GM12878 (cell line): ENCODE data around the gene SPTBN1. TPM values are rescaled to one million over a fixed set of nuclear protein-coding genes. Genes with fewer than 3 reads are reported as not detected.

Source experiments
- ATAC-seq: fragments of 200-7000 bp; cut with Tn5 transposase; 3 replicates; pipeline ENCODE4 v1.9.1; 2020; ENCODE audit warnings: mild to moderate bottlenecking, moderate library complexity
- BruUV-seq: library from RNA; stranded (reverse); fragments of 400-500 nt; replicated peaks from 2 replicates; lab custom pipeline; 2021; lab: Mats Ljungman, UMichigan
- CTCF ChIA-PET: fragments of 300-600 bp; sonication (Branson Sonifier 250); formaldehyde crosslinking; extraction: SDS; loops from one replicate; lab custom pipeline; 2021; ENCODE audit warnings: inconsistent platforms; lab: Yijun Ruan, JAX
- POLR2A ChIA-PET: fragments of 350-600 bp; formaldehyde crosslinking; extraction: SDS; loops from one replicate; lab custom pipeline; 2021; ENCODE audit warnings: inconsistent platforms; lab: Charles Lee
- RAD21 ChIA-PET: fragments of 300-600 bp; sonication (Branson Sonifier 250); formaldehyde crosslinking; loops from one replicate; lab custom pipeline; 2023; ENCODE audit warnings: antibody characterized with exemption; ENCODE audit not compliant: unreplicated experiment; lab: Charles Lee
- SMC1A ChIA-PET: fragments of 300-600 bp; sonication (Branson Sonifier 250); formaldehyde crosslinking; loops from one replicate; lab custom pipeline; 2023; ENCODE audit not compliant: unreplicated experiment, uncharacterized antibody; lab: Charles Lee
- DNase-seq: peaks from one replicate; pipeline ENCODE4 v3.0.0-alpha.2; 2011; ENCODE audit warnings: low read depth, low spot score
- FAIRE-seq: peaks from 3 replicates; lab custom pipeline; 2011; peaks lifted over from hg19 to GRCh38; lab: Jason Lieb, UNC
- H2AFZ ChIP-seq: 2 replicates; pipeline ENCODE4 v1.6.0; 2011; ENCODE audit warnings: low read depth, low read length, control low read depth; ENCODE audit not compliant: control insufficient read depth
- H3K27ac ChIP-seq: 2 replicates; pipeline ENCODE4 v1.5.1; 2011; ENCODE audit warnings: control low read depth; ENCODE audit not compliant: control insufficient read depth, insufficient read depth
- H3K27me3 ChIP-seq, 2 experiments: replicated peaks in 1 of 2; 2 replicates each; pipeline versions ENCODE4 v1.6.0 to v1.6.1; 2011; ENCODE audit warnings: low read length in 1 of 2; ENCODE audit not compliant: control insufficient read depth in 2 of 2, insufficient read depth in 2 of 2
- H3K36me3 ChIP-seq, 2 experiments: 2 replicates each; pipeline ENCODE4 v1.5.1; 2011; ENCODE audit warnings: low read length in 1 of 2; ENCODE audit not compliant: control insufficient read depth in 2 of 2, insufficient read depth in 2 of 2
- H3K4me1 ChIP-seq: 2 replicates; pipeline ENCODE4 v1.6.1; 2011; ENCODE audit warnings: mild to moderate bottlenecking, low read length, moderate library complexity, mixed read lengths; ENCODE audit not compliant: control insufficient read depth, insufficient read depth
- H3K4me2 ChIP-seq: 2 replicates; pipeline ENCODE4 v1.6.0; 2011; ENCODE audit warnings: control low read depth; ENCODE audit not compliant: control insufficient read depth, insufficient read depth
- H3K4me3 ChIP-seq: fragments of 200-600 bp; sonication (generic); 2 replicates; pipeline ENCODE4 v1.5.1; 2016
- H3K79me2 ChIP-seq: 2 replicates; pipeline ENCODE4 v1.6.0; 2011; ENCODE audit warnings: low read length; ENCODE audit not compliant: control insufficient read depth, insufficient read depth
- H3K9ac ChIP-seq: 2 replicates; pipeline ENCODE4 v1.8.0; 2011; ENCODE audit warnings: low read length, control low read depth, mixed read lengths; ENCODE audit not compliant: control insufficient read depth, insufficient read depth
- H3K9me3 ChIP-seq: replicated peaks from 3 replicates; pipeline ENCODE4 v1.5.1; 2011; ENCODE audit warnings: mild to moderate bottlenecking, low read length; ENCODE audit not compliant: control insufficient read depth, insufficient read depth
- H4K20me1 ChIP-seq: 2 replicates; pipeline ENCODE4 v1.6.0; 2011; ENCODE audit not compliant: control insufficient read depth, insufficient read depth
- ETV6 ChIP-seq, 2 experiments: fragments of 450-650 bp in 1 of 2; IDR thresholded peaks in 1 of 2; conservative IDR thresholded peaks in 1 of 2; 2 replicates each; pipeline ENCODE4 v1.6.1; 2014; ENCODE audit warnings: antibody characterized with exemption in 1 of 2, borderline replicate concordance in 1 of 2, low read depth in 1 of 2, mild to moderate bottlenecking in 1 of 2, moderate library complexity in 1 of 2
- JUNB ChIP-seq: IDR thresholded peaks from 2 replicates; pipeline ENCODE4 v1.6.1; 2016; ENCODE audit warnings: antibody characterized with exemption, mild to moderate bottlenecking
- PAX5 ChIP-seq: IDR thresholded peaks from 2 replicates; pipeline ENCODE4 v1.6.1; 2011; ENCODE audit warnings: low read depth, low read length, borderline replicate concordance
- WGBS: methylation state at CpG from one replicate; pipeline ENCODE4 v1.1.6; 2016; ENCODE audit warnings: low lambda C conversion rate; ENCODE audit not compliant: insufficient replicate concordance, insufficient coverage; ENCODE audit errors: missing lambda C conversion rate; 5-methylcytosine and 5-hydroxymethylcytosine counted together
- in situ Hi-C: fragments of 300-500 bp; cut with MboI; formaldehyde crosslinking; loops from 9 replicates; pipeline ENCODE4 v1.14.3; 2018; ENCODE audit warnings: mixed read lengths
- intact Hi-C: fragments of 100-400 bp; cut with micrococcal nuclease; formaldehyde crosslinking; loops from one replicate; pipeline ENCODE4 v1.14.2; 2022; ENCODE audit not compliant: unreplicated experiment
- polyA plus RNA-seq, 11 experiments: library from polyadenylated mRNA; depleted of rRNA in 4 of 11; unstranded in 6 of 11; stranded (reverse) in 5 of 11; fragments of >200 nt; fragmentation: Nextera tagmentation in 4 of 11; fragmentation: Illumina TruSeq in 1 of 11; extraction: Ambion mirVana in 4 of 11; extraction: Trizol in 1 of 11; gene quantifications; 1 replicate in 1 of 11; 2 replicates in 10 of 11; pipeline versions ENCODE4 v1.2.1 to v1.2.3, GENCODE V29; 2011 to 2016; ENCODE audit warnings: inconsistent platforms in 2 of 11, missing spikeins in 2 of 11, low read depth in 1 of 11
- total RNA-seq, 4 experiments: library from RNA; depleted of rRNA in 3 of 4; stranded (reverse); fragments of >200 nt in 3 of 4; fragmentation: Illumina TruSeq in 1 of 4; extraction: Trizol in 1 of 4; gene quantifications; 2 replicates each; pipeline versions ENCODE4 v1.2.1 to v1.2.3, GENCODE V29; 2013 to 2021
- TF ChIP-seq, protein P1 (sequence below): IDR thresholded peaks from 2 replicates; pipeline ENCODE4 v1.6.1; 2011; ENCODE audit warnings: borderline replicate concordance, low read depth, mild to moderate bottlenecking, moderate library complexity, mixed read lengths, low read length; ENCODE audit not compliant: insufficient read depth; ENCODE audit errors: extremely low read length
- TF ChIP-seq, protein P2 (sequence below): fragments of 450-650 bp; IDR thresholded peaks from 2 replicates; pipeline ENCODE4 v1.6.1; 2014; ENCODE audit warnings: mild to moderate bottlenecking

SPTBN1 gene
- total and polyA plus RNA-seq, 10 of the 15 experiments (the other 5 are each of a cell fraction or from before 2014, with no cell fraction given): 20.6 to 154 (median 76.7) TPM

DNA sequence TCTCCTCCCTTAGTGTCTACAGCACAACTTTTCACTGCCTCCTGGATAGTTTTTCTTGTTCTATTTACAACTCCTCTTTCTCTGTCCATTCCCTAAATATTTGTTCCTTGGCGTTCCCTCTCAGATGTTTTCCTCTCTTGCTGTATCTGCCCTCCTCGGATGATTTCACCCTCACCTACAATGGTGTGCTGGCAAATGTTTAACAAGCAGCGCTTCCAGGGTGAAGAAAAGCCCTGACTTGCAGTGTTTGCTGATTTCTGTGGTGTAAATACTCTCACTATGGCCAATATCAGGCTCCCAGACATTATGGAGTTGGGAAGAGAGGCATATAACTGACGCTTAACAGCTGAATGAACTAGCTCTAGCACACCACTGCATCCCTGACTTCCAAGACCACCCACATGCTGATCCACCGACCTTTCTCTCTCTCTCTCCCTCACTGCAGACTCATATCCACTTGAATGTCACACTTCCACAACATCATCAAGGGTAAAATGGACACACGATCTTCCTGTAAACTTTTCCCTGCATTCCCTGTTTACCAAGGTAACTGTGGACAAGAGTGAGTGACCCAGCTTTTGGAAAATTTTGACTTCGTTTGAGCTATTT lies 31.5 kb upstream of the SPTBN1 start:
- BruUV-seq: no TSS peak
- Histone ChIP-seq H3K4me2 (no peak overlapping the region), H3K27ac (no peak overlapping the region), H3K9me3 (no peaks in the 10 kb centered on the region; the same call in 2 of the 3 replicates), H2AFZ (no peak overlapping the region), H3K4me3 (no peak overlapping the region), H4K20me1 (no peaks in the 10 kb centered on the region; the same call in 1 of the 2 replicates), H3K4me1 (no peaks in the 10 kb centered on the region), H3K79me2 (no peaks in the 10 kb centered on the region), H3K36me3 (no peaks in the 10 kb centered on the region), H3K9ac (no peak overlapping the region), H3K27me3 (no peaks in the 10 kb centered on the region)
- ChIA-PET SMC1A (interaction anchor here (0.9 to 1.2 kb wide), 2 partner anchors 10 to 12 kb away, joined by 3 read pairs; no protein-coding TSS in a partner anchor), POLR2A (interaction anchor here (0.5 kb wide), 1 partner anchor 605 kb away, joined by 3 read pairs; no protein-coding TSS in a partner anchor), CTCF (interaction anchor here (1.5 kb wide), 1 partner anchor 12 kb away, joined by 5 read pairs; no protein-coding TSS in a partner anchor), RAD21 (no interaction called here)
- intact Hi-C loops (no loop called here), in situ Hi-C loops (no loop called here)
- no peak for ATAC-seq
- no peak for FAIRE-seq
- WGBS: 27% methylated on average over 7 of the region's 7 CpGs
- TF ChIP-seq, protein P1, sequence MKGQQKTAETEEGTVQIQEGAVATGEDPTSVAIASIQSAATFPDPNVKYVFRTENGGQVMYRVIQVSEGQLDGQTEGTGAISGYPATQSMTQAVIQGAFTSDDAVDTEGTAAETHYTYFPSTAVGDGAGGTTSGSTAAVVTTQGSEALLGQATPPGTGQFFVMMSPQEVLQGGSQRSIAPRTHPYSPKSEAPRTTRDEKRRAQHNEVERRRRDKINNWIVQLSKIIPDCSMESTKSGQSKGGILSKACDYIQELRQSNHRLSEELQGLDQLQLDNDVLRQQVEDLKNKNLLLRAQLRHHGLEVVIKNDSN: no peak
- TF ChIP-seq ETV6 (conservative IDR thresholded peaks at IDR 0.05 in 1 of 2, IDR thresholded peaks at IDR 0.05 in 1 of 2; ENCODE audit: borderline replicate concordance in 1 of 2, low read depth in 1 of 2) (no peak), JUNB (no peak), PAX5 (no peak)
- TF ChIP-seq, protein P2, sequence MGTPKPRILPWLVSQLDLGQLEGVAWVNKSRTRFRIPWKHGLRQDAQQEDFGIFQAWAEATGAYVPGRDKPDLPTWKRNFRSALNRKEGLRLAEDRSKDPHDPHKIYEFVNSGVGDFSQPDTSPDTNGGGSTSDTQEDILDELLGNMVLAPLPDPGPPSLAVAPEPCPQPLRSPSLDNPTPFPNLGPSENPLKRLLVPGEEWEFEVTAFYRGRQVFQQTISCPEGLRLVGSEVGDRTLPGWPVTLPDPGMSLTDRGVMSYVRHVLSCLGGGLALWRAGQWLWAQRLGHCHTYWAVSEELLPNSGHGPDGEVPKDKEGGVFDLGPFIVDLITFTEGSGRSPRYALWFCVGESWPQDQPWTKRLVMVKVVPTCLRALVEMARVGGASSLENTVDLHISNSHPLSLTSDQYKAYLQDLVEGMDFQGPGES: no peak
- DNase-seq: no peak
